ENCODE measurements around the gene ENPP6. TPM values are rescaled to one million over a fixed set of nuclear protein-coding genes. Genes with fewer than 3 reads are reported as not detected.

The ENPP6 gene
- total and polyA plus RNA-seq, 2 experiments from 2014 or later = 0.11 TPM; not detected in 1

- no peak for TF ChIP-seq ETS1 (IDR thresholded peaks at IDR 0.05)
- TF ChIP-seq REST (IDR thresholded peaks at IDR 0.05; ENCODE audit: unreplicated experiment) = no peak
- TF ChIP-seq EZH2 (IDR thresholded peaks at IDR 0.05; ENCODE audit: low read depth, unreplicated experiment) = no peak
- no peak for TF ChIP-seq POLR2AphosphoS5 (IDR thresholded peaks at IDR 0.05; ENCODE audit: low read depth)
Observed at GRCh38 chr4:184080674-184081073, 137.0 kb downstream of the ENPP6 start (continued).

GRCh38 chr4:184074677-184075388 is 142.8 kb downstream of the ENPP6 start:
- Mint-ChIP-seq H3K4me1 (no peaks in the 10 kb centered on the region; the same call in 2 of the 3 replicates), H3K36me3 (ENCODE audit: low read depth) (peaks cover 2% of the 10 kb centered on the region; the same call in 1 of the 3 replicates), H3K9me3 (peaks cover 4% of the 10 kb centered on the region; the same call in 2 of the 3 replicates), H3K27ac (no peak overlapping the region), H3K4me3 (no peak overlapping the region), H3K27me3 (ENCODE audit: insufficient read depth, low read depth, poor library complexity) (peaks cover 4% of the 10 kb centered on the region)
- no peak overlapping the region for H2AFZ ChIP-seq
- H3K9me2 ChIP-seq (ENCODE audit: insufficient read depth) = 0 out of 2 replicates have a peak, but pooled peaks cover 6% of the 10 kb centered on the region
- H3K36me3 ChIP-seq (ENCODE audit: insufficient read depth) = no peaks in the 10 kb centered on the region
- H3K79me2 ChIP-seq (replicated peaks; ENCODE audit: insufficient read depth) = no peaks in the 10 kb centered on the region
- no peaks in the 10 kb centered on the region for H3K27me3 ChIP-seq (ENCODE audit: insufficient read depth)
- H3F3A ChIP-seq (replicated peaks; ENCODE audit: low read depth) = no peaks in the 10 kb centered on the region
- no peak overlapping the region for H3K4me2 ChIP-seq
- H3K4me1 ChIP-seq (ENCODE audit: insufficient read depth) = no peaks in the 10 kb centered on the region
- no peak overlapping the region for H3K4me3 ChIP-seq
- H3K27ac ChIP-seq (ENCODE audit: low read depth) = no peak overlapping the region
- DNase-seq (ENCODE audit: low spot score) (no peak), ATAC-seq (no peak)
- H4K20me1 ChIP-seq (replicated peaks; ENCODE audit: insufficient read depth) = no peaks in the 10 kb centered on the region
- TF ChIP-seq NANOG (IDR thresholded peaks at IDR 0.05; ENCODE audit: borderline replicate concordance) (no peak), ZNF462 (CRISPR knock-in tag; IDR thresholded peaks at IDR 0.05) (no peak), CREB1 (CRISPR knock-in tag; IDR thresholded peaks at IDR 0.05; ENCODE audit: low read depth) (no peak), STAT1 (IDR thresholded peaks at IDR 0.05; ENCODE audit: unreplicated experiment) (no peak), ZNF331 (CRISPR knock-in tag; IDR thresholded peaks at IDR 0.05; ENCODE audit: low read depth) (no peak)
